ENCODE results near the gene BBS7.

DNA sequence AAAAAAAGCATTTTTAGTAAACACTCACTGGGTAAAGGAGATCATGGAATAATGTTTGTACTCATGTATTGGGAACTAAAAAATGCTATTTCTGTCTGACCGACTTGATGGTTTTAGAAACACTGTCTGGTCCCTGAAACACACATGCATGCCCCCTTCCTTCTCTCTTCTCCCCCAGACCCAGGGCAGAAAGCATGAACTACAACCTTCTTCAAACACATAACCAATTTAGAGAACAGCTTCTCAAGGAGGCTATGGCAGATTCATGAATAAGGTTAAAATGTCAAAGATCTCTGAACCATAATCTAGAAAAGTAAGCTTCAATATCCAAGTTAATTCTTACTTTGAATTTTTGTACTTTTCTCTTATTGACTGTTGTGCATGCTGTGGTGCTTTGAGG, 52.6 kb downstream of the BBS7 start:
- TF ChIP-seq, protein P1, sequence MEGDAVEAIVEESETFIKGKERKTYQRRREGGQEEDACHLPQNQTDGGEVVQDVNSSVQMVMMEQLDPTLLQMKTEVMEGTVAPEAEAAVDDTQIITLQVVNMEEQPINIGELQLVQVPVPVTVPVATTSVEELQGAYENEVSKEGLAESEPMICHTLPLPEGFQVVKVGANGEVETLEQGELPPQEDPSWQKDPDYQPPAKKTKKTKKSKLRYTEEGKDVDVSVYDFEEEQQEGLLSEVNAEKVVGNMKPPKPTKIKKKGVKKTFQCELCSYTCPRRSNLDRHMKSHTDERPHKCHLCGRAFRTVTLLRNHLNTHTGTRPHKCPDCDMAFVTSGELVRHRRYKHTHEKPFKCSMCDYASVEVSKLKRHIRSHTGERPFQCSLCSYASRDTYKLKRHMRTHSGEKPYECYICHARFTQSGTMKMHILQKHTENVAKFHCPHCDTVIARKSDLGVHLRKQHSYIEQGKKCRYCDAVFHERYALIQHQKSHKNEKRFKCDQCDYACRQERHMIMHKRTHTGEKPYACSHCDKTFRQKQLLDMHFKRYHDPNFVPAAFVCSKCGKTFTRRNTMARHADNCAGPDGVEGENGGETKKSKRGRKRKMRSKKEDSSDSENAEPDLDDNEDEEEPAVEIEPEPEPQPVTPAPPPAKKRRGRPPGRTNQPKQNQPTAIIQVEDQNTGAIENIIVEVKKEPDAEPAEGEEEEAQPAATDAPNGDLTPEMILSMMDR (IDR thresholded peaks at IDR 0.05): no peak
- no peak for TF ChIP-seq POLR2A (IDR thresholded peaks at IDR 0.05)

Data from testis (tissue), 2 donors.